HG02623 (cell line): Measurements from ENCODE around the gene MMS22L.

Experiments used
- ATAC-seq: cut with Tn5 transposase; IDR thresholded peaks from one replicate; pipeline ENCODE4 v1.9.1; 2021; ENCODE audit warnings: moderate library complexity; ENCODE audit not compliant: unreplicated experiment

The MMS22L gene

GRCh38 chr6:97282726-97283617 is at the start of gene MMS22L:
TSS of gene MMS22L (minus strand) at chr6:97283216. CDS start at chr6:97282477, 739 bp downstream.
- peak; percentile 97 for ATAC-seq

GRCh38 chr6:97322811-97323210 is 39.8 kb upstream of the MMS22L start:
- no peak for ATAC-seq

- no peak for ATAC-seq
Observed at GRCh38 chr6:97322226-97322625, 39.2 kb upstream of the MMS22L start.

GRCh38 chr6:97316978-97317377 is 34.0 kb upstream of the MMS22L start:
- ATAC-seq: no peak

- no peak for ATAC-seq
Observed at GRCh38 chr6:97312241-97312640, 29.2 kb upstream of the MMS22L start.

GRCh38 chr6:97306544-97307320 is 23.7 kb upstream of the MMS22L start:
- ATAC-seq: no peak

- no peak for ATAC-seq
Observed at GRCh38 chr6:97305414-97306066, 22.5 kb upstream of the MMS22L start.

GRCh38 chr6:97304701-97305100 is 21.7 kb upstream of the MMS22L start:
- no peak for ATAC-seq

GRCh38 chr6:97294451-97294850 is 11.4 kb upstream of the MMS22L start:
- ATAC-seq: no peak

GRCh38 chr6:97293198-97293696 is 10.2 kb upstream of the MMS22L start:
- no peak for ATAC-seq

- no peak for ATAC-seq
Observed at GRCh38 chr6:97292671-97293070, 9.7 kb upstream of the MMS22L start.

- ATAC-seq: no peak
Observed at GRCh38 chr6:97291896-97292295, 8.9 kb upstream of the MMS22L start.

GRCh38 chr6:97289332-97289731 is 6.3 kb upstream of the MMS22L start:
- no peak for ATAC-seq

- ATAC-seq: no peak
Observed at GRCh38 chr6:97288188-97288587, 5.2 kb upstream of the MMS22L start.

GRCh38 chr6:97282238-97282725 is 734 bp downstream of the MMS22L start:
- peak; percentile 2 for ATAC-seq

GRCh38 chr6:97280766-97281165 is 2.2 kb downstream of the MMS22L start:
- no peak for ATAC-seq

GRCh38 chr6:97275804-97276203 is 7.2 kb downstream of the MMS22L start:
- no peak for ATAC-seq

GRCh38 chr6:97269821-97270220 is 13.2 kb downstream of the MMS22L start:
- ATAC-seq: no peak

GRCh38 chr6:97262676-97263075 is 20.3 kb downstream of the MMS22L start:
- ATAC-seq: no peak

- ATAC-seq: no peak
Observed at GRCh38 chr6:97246842-97247241, 36.2 kb downstream of the MMS22L start.

GRCh38 chr6:97240222-97240621 is 42.8 kb downstream of the MMS22L start:
- no peak for ATAC-seq
